ENCODE measurements around the gene N4BP3. TPM values are rescaled to one million over a fixed set of nuclear protein-coding genes. Genes with fewer than 3 reads are reported as not detected.

Gene N4BP3
- total and polyA plus RNA-seq, 2 of the 13 experiments (the other 11 are each of a cell fraction or from before 2014, with no cell fraction given), result 0.13 TPM; not detected in 1

GRCh38 chr5:178130576-178131445 lies 17.5 kb downstream of the N4BP3 start, which contains the start of gene RMND5B (continued):
- TF ChIP-seq MLX (CRISPR knock-in tag; IDR thresholded peaks at IDR 0.05) (no peak; the same call in 1 of the 2 replicates), ZNF274 (CRISPR knock-in tag; IDR thresholded peaks at IDR 0.05) (peak; percentile 65), ZFY (CRISPR knock-in tag; IDR thresholded peaks at IDR 0.05) (peak; percentile 87), MYC (CRISPR knock-in tag; IDR thresholded peaks at IDR 0.05; ENCODE audit: borderline replicate concordance) (peak; percentile 66; the same call in 1 of the 2 replicates), ZNF839 (CRISPR knock-in tag; IDR thresholded peaks at IDR 0.05; ENCODE audit: borderline replicate concordance) (no peak), AKNA (CRISPR knock-in tag; IDR thresholded peaks at IDR 0.05; ENCODE audit: borderline replicate concordance) (0 out of 2 replicates have a peak, but pooled peaks have one; percentile 19), ZNF205 (CRISPR knock-in tag; IDR thresholded peaks at IDR 0.05) (no peak), ZNF841 (CRISPR knock-in tag; IDR thresholded peaks at IDR 0.05; ENCODE audit: borderline replicate concordance) (no peak), ZNF468 (CRISPR knock-in tag; IDR thresholded peaks at IDR 0.05) (no peak), PHF20 (CRISPR knock-in tag; IDR thresholded peaks at IDR 0.05) (peak; percentile 81), TCF12 (IDR thresholded peaks at IDR 0.05) (no peak), TCF12 (CRISPR knock-in tag; IDR thresholded peaks at IDR 0.05) (peak; percentile 70; the same call in 1 of the 2 replicates), ZNF580 (CRISPR knock-in tag; IDR thresholded peaks at IDR 0.05; ENCODE audit: borderline replicate concordance, low read depth) (0 out of 2 replicates have a peak, but pooled peaks have one; percentile 40)
- TF ChIP-seq, protein P1, sequence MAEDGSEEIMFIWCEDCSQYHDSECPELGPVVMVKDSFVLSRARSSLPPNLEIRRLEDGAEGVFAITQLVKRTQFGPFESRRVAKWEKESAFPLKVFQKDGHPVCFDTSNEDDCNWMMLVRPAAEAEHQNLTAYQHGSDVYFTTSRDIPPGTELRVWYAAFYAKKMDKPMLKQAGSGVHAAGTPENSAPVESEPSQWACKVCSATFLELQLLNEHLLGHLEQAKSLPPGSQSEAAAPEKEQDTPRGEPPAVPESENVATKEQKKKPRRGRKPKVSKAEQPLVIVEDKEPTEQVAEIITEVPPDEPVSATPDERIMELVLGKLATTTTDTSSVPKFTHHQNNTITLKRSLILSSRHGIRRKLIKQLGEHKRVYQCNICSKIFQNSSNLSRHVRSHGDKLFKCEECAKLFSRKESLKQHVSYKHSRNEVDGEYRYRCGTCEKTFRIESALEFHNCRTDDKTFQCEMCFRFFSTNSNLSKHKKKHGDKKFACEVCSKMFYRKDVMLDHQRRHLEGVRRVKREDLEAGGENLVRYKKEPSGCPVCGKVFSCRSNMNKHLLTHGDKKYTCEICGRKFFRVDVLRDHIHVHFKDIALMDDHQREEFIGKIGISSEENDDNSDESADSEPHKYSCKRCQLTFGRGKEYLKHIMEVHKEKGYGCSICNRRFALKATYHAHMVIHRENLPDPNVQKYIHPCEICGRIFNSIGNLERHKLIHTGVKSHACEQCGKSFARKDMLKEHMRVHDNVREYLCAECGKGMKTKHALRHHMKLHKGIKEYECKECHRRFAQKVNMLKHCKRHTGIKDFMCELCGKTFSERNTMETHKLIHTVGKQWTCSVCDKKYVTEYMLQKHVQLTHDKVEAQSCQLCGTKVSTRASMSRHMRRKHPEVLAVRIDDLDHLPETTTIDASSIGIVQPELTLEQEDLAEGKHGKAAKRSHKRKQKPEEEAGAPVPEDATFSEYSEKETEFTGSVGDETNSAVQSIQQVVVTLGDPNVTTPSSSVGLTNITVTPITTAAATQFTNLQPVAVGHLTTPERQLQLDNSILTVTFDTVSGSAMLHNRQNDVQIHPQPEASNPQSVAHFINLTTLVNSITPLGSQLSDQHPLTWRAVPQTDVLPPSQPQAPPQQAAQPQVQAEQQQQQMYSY (CRISPR knock-in tag; IDR thresholded peaks at IDR 0.05), result peak; percentile 69; the same call in 1 of the 2 replicates
- TF ChIP-seq, protein P2, sequence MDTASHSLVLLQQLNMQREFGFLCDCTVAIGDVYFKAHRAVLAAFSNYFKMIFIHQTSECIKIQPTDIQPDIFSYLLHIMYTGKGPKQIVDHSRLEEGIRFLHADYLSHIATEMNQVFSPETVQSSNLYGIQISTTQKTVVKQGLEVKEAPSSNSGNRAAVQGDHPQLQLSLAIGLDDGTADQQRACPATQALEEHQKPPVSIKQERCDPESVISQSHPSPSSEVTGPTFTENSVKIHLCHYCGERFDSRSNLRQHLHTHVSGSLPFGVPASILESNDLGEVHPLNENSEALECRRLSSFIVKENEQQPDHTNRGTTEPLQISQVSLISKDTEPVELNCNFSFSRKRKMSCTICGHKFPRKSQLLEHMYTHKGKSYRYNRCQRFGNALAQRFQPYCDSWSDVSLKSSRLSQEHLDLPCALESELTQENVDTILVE (CRISPR knock-in tag; IDR thresholded peaks at IDR 0.05), result peak; percentile 46; the same call in 1 of the 2 replicates
- TF ChIP-seq, protein P3, sequence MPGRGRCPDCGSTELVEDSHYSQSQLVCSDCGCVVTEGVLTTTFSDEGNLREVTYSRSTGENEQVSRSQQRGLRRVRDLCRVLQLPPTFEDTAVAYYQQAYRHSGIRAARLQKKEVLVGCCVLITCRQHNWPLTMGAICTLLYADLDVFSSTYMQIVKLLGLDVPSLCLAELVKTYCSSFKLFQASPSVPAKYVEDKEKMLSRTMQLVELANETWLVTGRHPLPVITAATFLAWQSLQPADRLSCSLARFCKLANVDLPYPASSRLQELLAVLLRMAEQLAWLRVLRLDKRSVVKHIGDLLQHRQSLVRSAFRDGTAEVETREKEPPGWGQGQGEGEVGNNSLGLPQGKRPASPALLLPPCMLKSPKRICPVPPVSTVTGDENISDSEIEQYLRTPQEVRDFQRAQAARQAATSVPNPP (CRISPR knock-in tag; IDR thresholded peaks at IDR 0.05), result peak; percentile 60; the same call in 1 of the 2 replicates
